Cardiac fibroblast (primary cell): Measurements from ENCODE around the gene AGMAT.

ENCODE experiments used
- DNase-seq, 2 donors: peaks; one replicate each; pipeline versions ENCODE4 v3.0.0 to v3.0.0-alpha.2; 2010; ENCODE audit warnings: low read depth in 2 of 2
- H3K4me3 ChIP-seq, 2 donors: replicated peaks in 1 of 2; 1 replicate in 1 of 2; 2 replicates in 1 of 2; pipeline ENCODE4 v1.5.1; 2011; ENCODE audit warnings: low read depth in 2 of 2, low read length in 2 of 2, mild to moderate bottlenecking in 2 of 2, moderate library complexity in 1 of 2
- TF ChIP-seq, protein P1 (sequence below): IDR thresholded peaks from one replicate; pipeline ENCODE4 v1.5.1; 2011; ENCODE audit warnings: low read depth, mild to moderate bottlenecking, low read length, inconsistent platforms

AGMAT gene

DNA sequence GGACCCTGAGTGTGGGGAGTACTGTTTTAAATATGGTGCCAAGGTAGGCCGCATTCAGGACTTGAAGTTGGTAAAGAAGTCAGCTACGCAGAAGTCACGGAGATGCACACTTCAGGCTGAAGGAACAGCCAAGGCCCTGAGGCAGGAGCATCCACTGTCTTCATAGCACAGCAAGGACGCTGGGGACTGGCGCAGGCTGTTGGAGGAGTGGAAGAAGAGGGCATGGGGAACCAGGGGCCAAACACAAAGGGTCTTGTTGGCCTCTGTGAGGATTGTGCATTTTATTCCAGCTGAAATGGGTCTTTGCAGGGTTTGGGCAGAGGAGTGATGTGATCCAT is 41.6 kb downstream of the AGMAT start:
- H3K4me3 ChIP-seq, result no peak overlapping the region
- no peak for DNase-seq
- TF ChIP-seq, protein P1, sequence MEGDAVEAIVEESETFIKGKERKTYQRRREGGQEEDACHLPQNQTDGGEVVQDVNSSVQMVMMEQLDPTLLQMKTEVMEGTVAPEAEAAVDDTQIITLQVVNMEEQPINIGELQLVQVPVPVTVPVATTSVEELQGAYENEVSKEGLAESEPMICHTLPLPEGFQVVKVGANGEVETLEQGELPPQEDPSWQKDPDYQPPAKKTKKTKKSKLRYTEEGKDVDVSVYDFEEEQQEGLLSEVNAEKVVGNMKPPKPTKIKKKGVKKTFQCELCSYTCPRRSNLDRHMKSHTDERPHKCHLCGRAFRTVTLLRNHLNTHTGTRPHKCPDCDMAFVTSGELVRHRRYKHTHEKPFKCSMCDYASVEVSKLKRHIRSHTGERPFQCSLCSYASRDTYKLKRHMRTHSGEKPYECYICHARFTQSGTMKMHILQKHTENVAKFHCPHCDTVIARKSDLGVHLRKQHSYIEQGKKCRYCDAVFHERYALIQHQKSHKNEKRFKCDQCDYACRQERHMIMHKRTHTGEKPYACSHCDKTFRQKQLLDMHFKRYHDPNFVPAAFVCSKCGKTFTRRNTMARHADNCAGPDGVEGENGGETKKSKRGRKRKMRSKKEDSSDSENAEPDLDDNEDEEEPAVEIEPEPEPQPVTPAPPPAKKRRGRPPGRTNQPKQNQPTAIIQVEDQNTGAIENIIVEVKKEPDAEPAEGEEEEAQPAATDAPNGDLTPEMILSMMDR, result no peak

DNA sequence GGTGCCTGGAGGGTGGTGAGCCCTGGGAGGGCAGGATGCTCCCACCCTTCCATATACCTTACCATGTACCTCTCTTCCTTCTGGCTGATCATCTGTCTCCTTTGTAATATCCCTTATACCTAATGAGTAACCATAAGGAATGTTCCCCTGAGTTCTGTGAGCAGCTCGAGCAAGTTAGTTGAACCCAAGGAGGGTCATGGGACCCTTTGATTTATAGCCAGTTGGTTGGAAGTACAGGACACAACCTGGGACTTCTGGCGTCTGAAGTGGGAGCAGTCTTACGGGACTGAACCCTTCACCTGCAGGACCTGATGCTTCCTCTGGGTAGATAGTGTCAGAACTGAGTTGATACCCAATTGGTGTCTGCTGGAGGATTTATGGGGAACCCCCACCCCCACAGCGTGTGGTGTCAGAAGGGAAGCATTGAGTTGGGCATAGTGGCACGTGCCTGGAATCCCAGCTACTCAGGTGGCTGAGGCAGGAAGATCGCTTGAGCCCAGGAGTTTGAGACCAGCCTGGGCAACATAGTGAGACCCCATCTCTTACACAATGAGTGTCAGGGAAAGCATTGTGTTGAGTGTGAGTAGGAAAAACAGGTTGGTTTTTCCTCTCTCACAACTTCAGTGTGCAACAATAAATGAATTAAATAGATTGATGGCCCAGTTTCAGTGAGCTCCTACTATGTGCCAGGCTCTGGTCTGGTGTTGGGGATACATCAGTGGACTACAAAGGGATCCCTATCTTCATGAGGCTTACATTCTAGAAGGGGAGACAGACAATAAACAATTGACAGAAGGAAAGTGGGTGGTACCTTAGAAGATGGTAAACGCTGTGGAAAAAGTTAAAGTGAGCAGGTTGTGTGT is 42.2 kb downstream of the AGMAT start:
- DNase-seq, result no peak
- no peak overlapping the region for H3K4me3 ChIP-seq
- TF ChIP-seq, protein P1, result no peak

DNA sequence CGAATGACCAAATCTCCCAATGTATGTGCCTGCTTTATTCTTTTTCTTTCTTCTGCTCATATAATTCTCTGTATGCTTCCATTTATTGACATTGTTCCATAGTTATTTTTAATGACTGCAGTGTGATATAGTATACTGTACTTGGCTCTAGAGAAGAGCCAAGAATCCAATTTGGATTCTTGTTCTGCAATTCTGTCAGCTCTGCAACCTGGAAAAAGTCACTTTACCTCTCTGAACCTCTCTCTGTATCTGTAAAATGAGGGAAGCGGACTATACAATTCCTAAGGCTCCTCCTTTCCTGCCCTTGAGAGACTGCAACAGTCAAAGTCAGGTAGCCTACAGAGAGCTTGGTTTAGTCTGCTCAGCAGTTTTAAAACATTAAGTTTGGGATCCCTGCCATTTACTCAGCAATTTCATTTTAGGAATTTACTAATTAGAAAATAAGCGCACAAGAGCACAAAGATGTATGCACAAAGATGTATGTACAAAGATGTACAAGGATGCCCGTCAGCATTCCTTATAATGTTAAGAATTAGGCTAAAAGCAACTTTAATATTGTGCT is 43.5 kb downstream of the AGMAT start:
- TF ChIP-seq, protein P1, result no peak
- no peak for DNase-seq
- H3K4me3 ChIP-seq, result no peak overlapping the region

DNA sequence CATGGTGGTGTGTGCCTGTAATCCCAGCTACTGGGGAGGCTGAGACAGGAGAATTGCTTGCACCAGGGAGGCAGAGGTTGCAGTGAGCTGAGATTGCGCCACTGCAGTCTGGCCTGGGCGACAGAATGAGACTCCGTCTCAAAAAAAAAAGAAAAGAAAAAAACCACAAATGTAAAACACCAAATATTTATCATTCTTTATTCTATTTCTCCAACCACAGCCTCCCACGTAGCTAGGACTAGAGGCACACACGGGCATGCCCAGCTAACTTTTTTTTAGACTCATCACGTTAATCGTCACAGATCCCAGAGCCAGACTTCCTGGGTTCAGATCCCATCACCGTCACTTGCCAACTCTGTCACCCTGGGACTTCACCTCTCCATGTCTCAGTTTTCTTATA is 44.7 kb downstream of the AGMAT start:
- H3K4me3 ChIP-seq, result no peak overlapping the region
- peak; percentile 28 to 32 for DNase-seq
- TF ChIP-seq, protein P1, result no peak

DNA sequence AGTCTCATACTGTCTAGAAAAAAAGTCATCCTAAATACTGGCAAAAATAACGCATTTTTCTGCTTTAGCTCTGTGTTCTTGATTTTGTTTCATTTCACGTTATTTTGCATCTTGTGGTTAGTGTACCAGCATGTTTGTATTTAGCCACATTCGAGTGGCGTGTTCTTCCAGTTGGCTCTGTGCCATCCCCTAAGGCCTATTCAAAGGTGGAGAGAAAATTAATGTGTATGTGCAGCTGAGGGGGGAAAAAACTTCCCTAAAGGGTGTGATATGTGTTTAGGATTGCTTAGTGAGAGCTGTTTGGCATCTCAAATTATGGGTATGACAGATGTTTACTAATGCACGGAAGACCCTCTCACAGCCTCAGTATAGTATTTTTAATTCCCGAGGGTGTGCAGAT is 46.1 kb downstream of the AGMAT start:
- TF ChIP-seq, protein P1, result no peak

DNA sequence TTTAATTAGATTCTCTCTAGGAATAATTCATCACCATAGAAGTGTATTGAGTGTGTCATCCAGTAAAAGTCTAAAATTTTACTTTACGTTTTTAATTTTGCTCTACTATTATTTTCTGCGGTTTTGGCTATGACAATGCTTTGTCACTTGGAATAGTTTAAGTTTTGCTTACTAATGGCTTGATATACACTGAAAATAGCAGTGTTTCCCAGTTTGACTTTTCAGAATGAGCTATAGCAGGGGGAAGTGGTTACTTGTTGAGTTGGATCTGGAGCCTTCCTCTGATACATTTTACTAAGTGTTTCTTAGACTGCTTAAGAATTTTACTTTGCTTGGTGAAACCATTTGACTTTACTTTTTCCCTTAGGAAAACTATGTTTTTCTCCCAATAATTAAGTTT is 53.2 kb downstream of the AGMAT start:
- H3K4me3 ChIP-seq, result no peak overlapping the region
- no peak for DNase-seq
- TF ChIP-seq, protein P1, result no peak

More for the DNA sequence above, 46.1 kb downstream of the AGMAT start:
- H3K4me3 ChIP-seq, result no peak overlapping the region
- no peak for DNase-seq

DNA sequence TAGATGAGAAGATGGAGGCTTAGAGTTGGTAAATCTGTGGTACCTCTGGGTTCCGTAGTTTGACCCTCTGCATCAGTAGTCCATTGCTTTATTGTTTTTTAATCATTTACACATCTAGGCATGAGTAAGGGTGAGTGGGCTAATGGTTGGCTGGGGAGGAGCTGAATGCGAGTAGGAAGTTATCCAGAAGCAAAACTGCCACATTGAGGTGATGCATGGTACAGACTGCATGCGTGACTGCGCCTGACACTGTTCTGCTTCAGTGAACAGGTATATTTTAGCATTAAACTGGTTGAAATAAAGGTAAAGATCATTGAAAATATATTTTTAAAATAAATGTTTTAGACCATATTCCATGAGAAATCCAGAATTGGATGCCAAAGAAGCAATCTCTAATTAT is 53.8 kb downstream of the AGMAT start:
- DNase-seq, result no peak

More for the DNA sequence above, 53.8 kb downstream of the AGMAT start:
- no peak overlapping the region for H3K4me3 ChIP-seq
- TF ChIP-seq, protein P1, result no peak
